Prostate gland (tissue), 2 donors: ENCODE results near the gene QRICH1. TPM values are rescaled to one million over a fixed set of nuclear protein-coding genes. Genes with fewer than 3 reads are reported as not detected.

Source experiments
- DNase-seq: peaks from one replicate; pipeline ENCODE4 v3.0.0-alpha.2; 2019; ENCODE audit warnings: low spot score
- H3K27ac ChIP-seq, 2 donors: fragments of 200-600 bp; sonication (generic); 2 replicates each; pipeline ENCODE4 v1.5.1; 2017 to 2019
- H3K27me3 ChIP-seq: fragments of 200-600 bp; sonication (generic); replicated peaks from 2 replicates; pipeline ENCODE4 v1.5.1; 2019; ENCODE audit not compliant: insufficient read depth
- H3K36me3 ChIP-seq, 2 donors: fragments of 200-600 bp; sonication (generic); 1 replicate in 1 of 2; 2 replicates in 1 of 2; pipeline versions ENCODE4 v1.5.1 to v1.8.1; 2017 to 2019
- H3K4me1 ChIP-seq: fragments of 200-600 bp; sonication (generic); replicated peaks from 2 replicates; pipeline ENCODE4 v1.5.1; 2019
- H3K4me3 ChIP-seq, 2 donors: fragments of 200-600 bp; sonication (generic); 2 replicates each; pipeline ENCODE4 v1.5.1; 2017 to 2019
- H3K9me3 ChIP-seq: fragments of 200-600 bp; sonication (generic); 2 replicates; pipeline ENCODE4 v1.5.1; 2017
- CTCF ChIP-seq, 4 experiments: fragments of 200-600 bp in 2 of 4; fragments of 450-650 bp in 2 of 4; sonication (generic) in 2 of 4; IDR thresholded peaks; 1 replicate in 3 of 4; 2 replicates in 1 of 4; pipeline ENCODE4 v1.5.1; 2016 to 2019; ENCODE audit warnings: antibody characterized with exemption in 4 of 4, mild to moderate bottlenecking in 2 of 4, moderate library complexity in 2 of 4
- POLR2A ChIP-seq: fragments of 450-650 bp; IDR thresholded peaks from one replicate; pipeline ENCODE4 v1.6.1; 2016; ENCODE audit warnings: antibody characterized with exemption, mild to moderate bottlenecking
- POLR2AphosphoS5 ChIP-seq: sonication (generic); formaldehyde crosslinking; IDR thresholded peaks from one replicate; pipeline ENCODE4 v1.6.1; 2017; ENCODE audit warnings: antibody characterized with exemption
- WGBS: methylation state at CpG from one replicate; pipeline ENCODE4 v1.1.5; 2018; 5-methylcytosine and 5-hydroxymethylcytosine counted together
- intact Hi-C: fragments of 100-400 bp; cut with DNase I; formaldehyde crosslinking; loops from one replicate; pipeline ENCODE4 v1.14.2; 2022
- total RNA-seq, 2 donors: library from RNA; depleted of rRNA; stranded (reverse); fragments of >200 nt; gene quantifications; one replicate each; pipeline ENCODE4 v1.1.0, GENCODE V29; 2016

The QRICH1 gene
- total RNA-seq, 2 donors from 2014 or later: 60.1 to 132 TPM

- H3K27me3 ChIP-seq: no peaks in the 10 kb centered on the region
- H3K27ac ChIP-seq: peak within 1 kb of the TSS; percentile 99 to 100
- TF ChIP-seq POLR2AphosphoS5 (peak; percentile 48), CTCF (IDR thresholded peaks at IDR 0.05) (peak; percentile 85 to 99 (median 92)), POLR2A (peak; percentile 53)
- WGBS: 1% methylated on average over 30 of the region's 83 CpGs
- intact Hi-C loops: loop anchor here (5.0 kb wide), 1 partner anchor 70 kb away; the partner anchor contains the start of gene QRICH1
- peak; percentile 87 for DNase-seq
- H3K4me3 ChIP-seq: peak within 1 kb of the TSS; percentile 79 to 86
- H3K36me3 ChIP-seq: peaks cover 7 to 8% of the 10 kb centered on the region in 2 donors
- no peaks in the 10 kb centered on the region for H3K9me3 ChIP-seq
- peaks cover 2% of the 10 kb centered on the region for H3K4me1 ChIP-seq
These were observed 71.8 kb downstream of the QRICH1 start, which contains the start of gene NDUFAF3 for GRCh38 chr3:49021813-49022687. NDUFAF3 (plus strand) TSS chr3:49022121; CDS start chr3:49022145, 24 bp downstream.

GRCh38 chr3:49021213-49021812 lies 72.6 kb downstream of the QRICH1 start:
- intact Hi-C loops: loop anchor here (5.0 kb wide), 1 partner anchor 71 kb away; the partner anchor contains the start of gene QRICH1
- Histone ChIP-seq H3K27ac (peak overlapping the region; percentile 99 to 100), H3K4me3 (peak overlapping the region; percentile 79 to 86), H3K4me1 (peaks cover 3% of the 10 kb centered on the region), H3K9me3 (no peaks in the 10 kb centered on the region), H3K27me3 (no peaks in the 10 kb centered on the region), H3K36me3 (peaks cover 7 to 8% of the 10 kb centered on the region in 2 donors)
- 0% methylated on average over 59 of the region's 60 CpGs for WGBS
- peak; percentile 99 for DNase-seq
- TF ChIP-seq POLR2A (peak; percentile 99), CTCF (IDR thresholded peaks at IDR 0.05) (no peak), POLR2AphosphoS5 (peak; percentile 99)

- no peak for DNase-seq
- Histone ChIP-seq H3K9me3 (no peaks in the 10 kb centered on the region), H3K4me1 (peaks cover 3% of the 10 kb centered on the region), H3K36me3 (peaks cover 7 to 10% of the 10 kb centered on the region in 2 donors), H3K4me3 (peak overlapping the region; percentile 79 to 86), H3K27me3 (no peaks in the 10 kb centered on the region), H3K27ac (peak overlapping the region; percentile 99 to 100)
- intact Hi-C loops: loop anchor here (5.0 kb wide), 1 partner anchor 72 kb away; the partner anchor contains the start of gene QRICH1
- WGBS: 2% methylated on average over 35 of the region's 51 CpGs
- TF ChIP-seq POLR2A: no peak
- no peak for TF ChIP-seq CTCF (IDR thresholded peaks at IDR 0.05)
These were observed 73.3 kb downstream of the QRICH1 start for GRCh38 chr3:49020330-49021212.

GRCh38 chr3:49019941-49020329 lies 73.9 kb downstream of the QRICH1 start:
- no peaks in the 10 kb centered on the region for H3K9me3 ChIP-seq
- intact Hi-C loops: loop anchor here (5.0 kb wide), 1 partner anchor 72 kb away; the partner anchor contains the start of gene QRICH1
- DNase-seq: no peak
- peaks cover 3% of the 10 kb centered on the region for H3K4me1 ChIP-seq
- no peaks in the 10 kb centered on the region for H3K27me3 ChIP-seq
- peaks cover 10 to 15% of the 10 kb centered on the region in 2 donors for H3K36me3 ChIP-seq
- no peak for TF ChIP-seq POLR2A
- TF ChIP-seq CTCF (IDR thresholded peaks at IDR 0.05): no peak
- no peak for TF ChIP-seq POLR2AphosphoS5
- H3K4me3 ChIP-seq: peak overlapping the region; percentile 79 to 86
- H3K27ac ChIP-seq: peak overlapping the region; percentile 99 to 100
- WGBS: 36% methylated on average over 12 of the region's 12 CpGs
